ENCODE measurements around the gene SBF2.

DNA sequence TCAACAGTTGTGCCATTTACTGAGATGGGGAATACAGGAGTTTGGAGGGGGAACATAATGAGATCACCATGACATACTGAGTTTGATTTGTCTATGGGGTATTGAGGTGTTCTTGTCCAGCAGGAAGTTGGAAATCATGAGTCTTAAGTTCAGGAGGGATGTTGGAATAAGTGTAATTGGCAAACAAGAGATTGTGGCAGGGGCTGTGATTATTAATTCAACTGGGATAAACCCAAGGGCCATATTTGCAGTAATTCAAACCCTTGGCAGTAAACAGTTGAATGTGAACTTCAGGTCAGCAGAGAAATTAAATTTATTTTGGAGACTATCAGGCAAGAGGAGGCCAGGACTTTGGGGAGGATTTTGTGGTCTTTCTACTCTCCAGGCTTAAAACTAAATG lies 44.3 kb upstream of the SBF2 start:
- no peak for TF ChIP-seq ZFX (IDR thresholded peaks at IDR 0.05)
- TF ChIP-seq CTCF (conservative IDR thresholded peaks at IDR 0.05) = no peak

Measured in C4-2B (cell line).